Ovary (tissue), 9 donors: Measurements from ENCODE around the gene DPM3. TPM values are rescaled to one million over a fixed set of nuclear protein-coding genes. Genes with fewer than 3 reads are reported as not detected.

ENCODE experiments used
- DNase-seq, 5 donors: peaks; one replicate each; pipeline ENCODE4 v3.0.0-alpha.2; 2019 to 2020
- H3K27ac ChIP-seq, 2 donors: fragments of 200-600 bp; one replicate each; pipeline versions ENCODE4 v1.5.1 to v1.8.0; 2019 to 2022
- H3K27me3 ChIP-seq: fragments of 200-600 bp; one replicate; pipeline ENCODE4 v1.8.0; 2022
- H3K36me3 ChIP-seq: fragments of 200-600 bp; sonication (generic); one replicate; pipeline ENCODE4 v1.5.1; 2019
- H3K4me1 ChIP-seq: one replicate; pipeline ENCODE4 v1.8.1; 2013; ENCODE audit warnings: mild to moderate bottlenecking, moderate library complexity; ENCODE audit not compliant: insufficient read depth
- H3K4me3 ChIP-seq: fragments of 200-600 bp; sonication (generic); one replicate; pipeline ENCODE4 v1.5.1; 2017
- H3K9me3 ChIP-seq, 2 donors: fragments of 200-600 bp in 1 of 2; sonication (generic) in 1 of 2; one replicate each; pipeline versions ENCODE4 v1.5.1 to v1.8.1; 2013 to 2019; ENCODE audit warnings: mild to moderate bottlenecking in 1 of 2, moderate library complexity in 1 of 2
- CTCF ChIP-seq, 3 donors: fragments of 450-650 bp in 2 of 3; fragments of 200-600 bp in 1 of 3; IDR thresholded peaks; one replicate each; pipeline versions ENCODE4 v1.5.1 to v1.8.0; 2016 to 2022; ENCODE audit warnings: antibody characterized with exemption in 3 of 3, mild to moderate bottlenecking in 1 of 3
- EP300 ChIP-seq: sonication (generic); formaldehyde crosslinking; IDR thresholded peaks from one replicate; pipeline ENCODE4 v1.6.1; 2017; ENCODE audit warnings: antibody characterized with exemption
- POLR2A ChIP-seq: fragments of 450-650 bp; IDR thresholded peaks from one replicate; pipeline ENCODE4 v1.6.1; 2017; ENCODE audit warnings: antibody characterized with exemption, mild to moderate bottlenecking, moderate library complexity
- WGBS, 3 donors: extraction: QIAGEN DNeasy Blood & Tissue Kit in 1 of 3; methylation state at CpG; one replicate each; pipeline versions ENCODE4 v1.1.5 to v1.1.7; 2013 to 2017; 5-methylcytosine and 5-hydroxymethylcytosine counted together
- intact Hi-C, 4 donors: fragments of 100-400 bp; cut with DNase I; formaldehyde crosslinking; loops; one replicate each; pipeline versions ENCODE4 v1.11.0 to v1.15.1; 2022 to 2023
- polyA plus RNA-seq, 2 donors: library from polyadenylated mRNA; stranded (reverse); fragments of 200-250 nt in 1 of 2; fragments of 350-450 nt in 1 of 2; fragmentation: Illumina TruSeq in 1 of 2; extraction: RNeasy Lipid Tissue Mini Kit (QIAGEN cat#74804) in 1 of 2; gene quantifications; one replicate each; pipeline ENCODE4 v1.2.3, GENCODE V29; 2013 to 2014
- total RNA-seq, 7 donors: library from RNA; depleted of rRNA in 2 of 7; stranded (reverse); fragments of >200 nt in 2 of 7; fragmentation: NEBNext Ultra II Directional in 3 of 7; extraction: Animal tissue kit (Norgen Biotek cat#: 25700) in 3 of 7; gene quantifications; one replicate each; pipeline versions ENCODE4 v1.1.0 to v1.2.4, GENCODE V29; 2016 to 2023
- donor health status: DM: no; HTN: no; CAD: no; lungs with moderate emphysema.
- donor health status: DM: no; HTN: no; CAD: no.
- donor health status: Bipolar disorder and iron deficiency.
- donor health status: DM: yes; HTN: yes; CAD: no.
- donor health status: DM: no; HTN: no; CAD: no.
- donor health status: DM: yes; HTN: yes; CAD: no.

Gene DPM3
- total and polyA plus RNA-seq, 9 donors = 0.70 to 168 (median 85.5) TPM

- no peaks in the 10 kb centered on the region for H3K36me3 ChIP-seq
- no peak for TF ChIP-seq CTCF (IDR thresholded peaks at IDR 0.05)
- peak; percentile 8 for TF ChIP-seq POLR2A
- peak; percentile 86 for TF ChIP-seq EP300
Measured at GRCh38 chr1:155134880-155135414, 5.4 kb downstream of the DPM3 start.

DNA sequence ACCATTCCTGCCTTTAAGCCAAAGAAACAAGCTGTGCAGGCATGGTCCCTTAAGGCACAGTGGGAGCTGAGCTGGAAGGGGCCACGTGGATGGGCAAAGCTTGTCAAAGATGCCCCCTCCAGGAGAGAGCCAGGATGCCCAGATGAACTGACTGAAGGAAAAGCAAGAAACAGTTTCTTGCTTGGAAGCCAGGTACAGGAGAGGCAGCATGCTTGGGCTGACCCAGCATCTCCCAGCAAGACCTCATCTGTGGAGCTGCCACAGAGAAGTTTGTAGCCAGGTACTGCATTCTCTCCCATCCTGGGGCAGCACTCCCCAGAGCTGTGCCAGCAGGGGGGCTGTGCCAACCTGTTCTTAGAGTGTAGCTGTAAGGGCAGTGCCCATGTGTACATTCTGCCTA, 6.0 kb downstream of the DPM3 start:
- Histone ChIP-seq H3K9me3 (no peaks in the 10 kb centered on the region), H3K4me1 (peaks cover 4% of the 10 kb centered on the region), H3K36me3 (no peaks in the 10 kb centered on the region), H3K27ac (peak overlapping the region; percentile 87 to 99), H3K27me3 (no peaks in the 10 kb centered on the region), H3K4me3 (no peak overlapping the region)
- 45 to 53% (median 45%) methylated on average over 1 of the region's 1 CpG for WGBS, 3 donors
- no peak for TF ChIP-seq CTCF (IDR thresholded peaks at IDR 0.05)
- TF ChIP-seq POLR2A = no peak
- no peak for TF ChIP-seq EP300
- intact Hi-C loops = no loop called here
- peak in 3 of 5 donors; percentile 38 to 48 (median 47) for DNase-seq

More at GRCh38 chr1:155134880-155135414, 5.4 kb downstream of the DPM3 start:
- intact Hi-C loops = loop anchor here in 1 of 4 donors (5.0 kb wide), 1 partner anchor 37 kb away; the partner anchor contains the start of genes KRTCAP2 and TRIM46
- 0 to 2% (median 1%) methylated on average over 18 of the region's 18 CpGs for WGBS, 3 donors
- H3K4me3 ChIP-seq = peak overlapping the region; percentile 72
- no peaks in the 10 kb centered on the region for H3K27me3 ChIP-seq
- peak overlapping the region; percentile 87 to 99 for H3K27ac ChIP-seq
- no peaks in the 10 kb centered on the region for H3K9me3 ChIP-seq
- H3K4me1 ChIP-seq = peaks cover 4% of the 10 kb centered on the region
- peak; percentile 87 to 95 (median 91) for DNase-seq

DNA sequence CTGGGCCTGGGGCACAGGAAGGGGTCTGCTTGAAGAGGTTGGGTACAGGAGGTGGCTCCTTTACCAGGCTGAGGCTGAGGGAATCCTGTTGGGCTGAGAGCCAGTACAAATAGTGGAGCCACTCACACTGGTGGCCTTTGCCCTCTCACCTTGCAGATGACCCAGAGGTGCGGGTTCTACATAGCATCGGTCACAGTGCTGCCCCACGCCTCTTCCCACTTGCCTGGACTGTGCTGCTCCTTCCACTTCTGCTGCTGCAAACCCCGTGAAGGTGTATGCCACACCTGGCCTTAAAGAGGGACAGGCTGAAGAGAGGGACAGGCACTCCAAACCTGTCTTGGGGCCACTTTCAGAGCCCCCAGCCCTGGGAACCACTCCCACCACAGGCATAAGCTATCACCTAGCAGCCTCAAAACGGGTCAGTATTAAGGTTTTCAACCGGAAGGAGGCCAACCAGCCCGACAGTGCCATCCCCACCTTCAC, 6.5 kb downstream of the DPM3 start:
- Histone ChIP-seq H3K36me3 (no peaks in the 10 kb centered on the region), H3K4me1 (peaks cover under 1% of the 10 kb centered on the region), H3K9me3 (no peaks in the 10 kb centered on the region), H3K4me3 (no peak overlapping the region), H3K27ac (peak overlapping the region in 1 of 2 donors; percentile 87), H3K27me3 (no peaks in the 10 kb centered on the region)
- no peak for TF ChIP-seq CTCF (IDR thresholded peaks at IDR 0.05)
- no peak for TF ChIP-seq POLR2A
- no peak for TF ChIP-seq EP300
- intact Hi-C loops = no loop called here
- 80 to 92% (median 82%) methylated on average over 7 of the region's 7 CpGs for WGBS, 3 donors
- no peak for DNase-seq

DNA sequence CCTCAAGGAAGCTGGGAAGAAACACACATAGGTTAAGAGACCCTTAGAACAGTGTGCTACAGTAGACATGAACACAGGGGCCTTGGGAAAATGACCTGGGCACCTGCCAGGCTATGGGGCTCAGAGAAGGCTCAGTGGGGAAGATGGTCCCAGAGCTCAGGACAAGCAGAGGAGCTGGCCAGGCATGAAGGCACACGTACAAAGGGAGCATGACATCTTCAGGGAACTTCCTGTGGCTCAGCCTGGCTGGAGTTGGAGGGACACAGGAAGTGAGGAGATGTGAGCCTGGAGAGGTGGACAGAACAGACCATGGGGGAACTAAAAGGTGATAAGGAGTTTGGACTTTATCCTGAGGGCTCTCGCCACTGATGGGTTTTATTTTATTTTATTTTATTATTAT, 8.5 kb downstream of the DPM3 start:
- Histone ChIP-seq H3K36me3 (no peaks in the 10 kb centered on the region), H3K9me3 (no peaks in the 10 kb centered on the region), H3K27me3 (no peaks in the 10 kb centered on the region), H3K27ac (no peak overlapping the region), H3K4me1 (peaks cover 5% of the 10 kb centered on the region), H3K4me3 (no peak overlapping the region)
- 57 to 63% (median 61%) methylated on average over 2 of the region's 2 CpGs for WGBS, 3 donors
- intact Hi-C loops = no loop called here
- no peak for TF ChIP-seq POLR2A
- TF ChIP-seq CTCF (IDR thresholded peaks at IDR 0.05) = no peak
- TF ChIP-seq EP300 = no peak
- DNase-seq = no peak
